Measurements from ENCODE around the gene ATP9B.

DNA sequence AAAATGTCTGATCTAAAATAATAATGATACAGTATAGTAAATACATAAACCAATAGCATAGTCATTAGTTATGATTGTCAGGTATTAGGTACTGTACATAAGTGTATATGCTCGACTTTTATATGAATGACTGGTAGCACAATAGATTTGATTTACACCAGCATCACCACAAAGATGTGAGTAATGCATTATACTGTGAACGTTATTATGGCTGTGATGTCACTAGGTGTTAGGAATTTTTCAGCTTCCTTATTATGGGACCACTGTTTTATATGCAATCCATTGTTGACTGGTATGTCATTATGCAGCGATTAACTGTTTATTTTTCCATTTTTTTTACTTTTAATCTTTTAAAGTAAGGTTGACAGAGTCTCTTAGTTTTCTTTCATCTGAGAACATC lies 23.7 kb downstream of the ATP9B start:
- TF ChIP-seq, protein P1, sequence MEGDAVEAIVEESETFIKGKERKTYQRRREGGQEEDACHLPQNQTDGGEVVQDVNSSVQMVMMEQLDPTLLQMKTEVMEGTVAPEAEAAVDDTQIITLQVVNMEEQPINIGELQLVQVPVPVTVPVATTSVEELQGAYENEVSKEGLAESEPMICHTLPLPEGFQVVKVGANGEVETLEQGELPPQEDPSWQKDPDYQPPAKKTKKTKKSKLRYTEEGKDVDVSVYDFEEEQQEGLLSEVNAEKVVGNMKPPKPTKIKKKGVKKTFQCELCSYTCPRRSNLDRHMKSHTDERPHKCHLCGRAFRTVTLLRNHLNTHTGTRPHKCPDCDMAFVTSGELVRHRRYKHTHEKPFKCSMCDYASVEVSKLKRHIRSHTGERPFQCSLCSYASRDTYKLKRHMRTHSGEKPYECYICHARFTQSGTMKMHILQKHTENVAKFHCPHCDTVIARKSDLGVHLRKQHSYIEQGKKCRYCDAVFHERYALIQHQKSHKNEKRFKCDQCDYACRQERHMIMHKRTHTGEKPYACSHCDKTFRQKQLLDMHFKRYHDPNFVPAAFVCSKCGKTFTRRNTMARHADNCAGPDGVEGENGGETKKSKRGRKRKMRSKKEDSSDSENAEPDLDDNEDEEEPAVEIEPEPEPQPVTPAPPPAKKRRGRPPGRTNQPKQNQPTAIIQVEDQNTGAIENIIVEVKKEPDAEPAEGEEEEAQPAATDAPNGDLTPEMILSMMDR (IDR thresholded peaks at IDR 0.05): no peak
- TF ChIP-seq ZFX (IDR thresholded peaks at IDR 0.05; ENCODE audit: borderline replicate concordance): no peak
